ENCODE results near the gene CREB3L4. TPM values are rescaled to one million over a fixed set of nuclear protein-coding genes. Genes with fewer than 3 reads are reported as not detected.

CREB3L4 gene, protein sequence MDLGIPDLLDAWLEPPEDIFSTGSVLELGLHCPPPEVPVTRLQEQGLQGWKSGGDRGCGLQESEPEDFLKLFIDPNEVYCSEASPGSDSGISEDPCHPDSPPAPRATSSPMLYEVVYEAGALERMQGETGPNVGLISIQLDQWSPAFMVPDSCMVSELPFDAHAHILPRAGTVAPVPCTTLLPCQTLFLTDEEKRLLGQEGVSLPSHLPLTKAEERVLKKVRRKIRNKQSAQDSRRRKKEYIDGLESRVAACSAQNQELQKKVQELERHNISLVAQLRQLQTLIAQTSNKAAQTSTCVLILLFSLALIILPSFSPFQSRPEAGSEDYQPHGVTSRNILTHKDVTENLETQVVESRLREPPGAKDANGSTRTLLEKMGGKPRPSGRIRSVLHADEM
- total RNA-seq (26.2 TPM), polyA plus RNA-seq (17.7 TPM)
- long read RNA-seq, donor 1, result 0 reads
- long read RNA-seq, donor 2, partial matches to known transcripts, result 0 of 4 reads
- long read RNA-seq, donor 2, other reads (novel, unspliced or antisense), result 0 of 4 reads
- long read RNA-seq, donor 3, partial matches to known transcripts, result 24 of 26 reads
- long read RNA-seq, donor 3, other reads (novel, unspliced or antisense), result 0 of 26 reads
- long read RNA-seq, donor 4, partial matches to known transcripts, result 95 of 151 reads
- long read RNA-seq, donor 4, other reads (novel, unspliced or antisense), result 55 of 151 reads
- long read RNA-seq, donor 5, partial matches to known transcripts, result 0 of 5 reads
- long read RNA-seq, donor 5, other reads (novel, unspliced or antisense), result 0 of 5 reads
- long read RNA-seq, donor 6, partial matches to known transcripts, result 37 of 221 reads
- long read RNA-seq, donor 6, other reads (novel, unspliced or antisense), result 178 of 221 reads
- long read RNA-seq, donor 7, partial matches to known transcripts, result 10 of 12 reads
- long read RNA-seq, donor 7, other reads (novel, unspliced or antisense), result 0 of 12 reads
- long read RNA-seq, donor 8, partial matches to known transcripts, result 7 of 57 reads
- long read RNA-seq, donor 8, other reads (novel, unspliced or antisense), result 50 of 57 reads
- long read RNA-seq, donor 9, result 0 reads
- long read RNA-seq, donor 10, result 0 reads

DNA sequence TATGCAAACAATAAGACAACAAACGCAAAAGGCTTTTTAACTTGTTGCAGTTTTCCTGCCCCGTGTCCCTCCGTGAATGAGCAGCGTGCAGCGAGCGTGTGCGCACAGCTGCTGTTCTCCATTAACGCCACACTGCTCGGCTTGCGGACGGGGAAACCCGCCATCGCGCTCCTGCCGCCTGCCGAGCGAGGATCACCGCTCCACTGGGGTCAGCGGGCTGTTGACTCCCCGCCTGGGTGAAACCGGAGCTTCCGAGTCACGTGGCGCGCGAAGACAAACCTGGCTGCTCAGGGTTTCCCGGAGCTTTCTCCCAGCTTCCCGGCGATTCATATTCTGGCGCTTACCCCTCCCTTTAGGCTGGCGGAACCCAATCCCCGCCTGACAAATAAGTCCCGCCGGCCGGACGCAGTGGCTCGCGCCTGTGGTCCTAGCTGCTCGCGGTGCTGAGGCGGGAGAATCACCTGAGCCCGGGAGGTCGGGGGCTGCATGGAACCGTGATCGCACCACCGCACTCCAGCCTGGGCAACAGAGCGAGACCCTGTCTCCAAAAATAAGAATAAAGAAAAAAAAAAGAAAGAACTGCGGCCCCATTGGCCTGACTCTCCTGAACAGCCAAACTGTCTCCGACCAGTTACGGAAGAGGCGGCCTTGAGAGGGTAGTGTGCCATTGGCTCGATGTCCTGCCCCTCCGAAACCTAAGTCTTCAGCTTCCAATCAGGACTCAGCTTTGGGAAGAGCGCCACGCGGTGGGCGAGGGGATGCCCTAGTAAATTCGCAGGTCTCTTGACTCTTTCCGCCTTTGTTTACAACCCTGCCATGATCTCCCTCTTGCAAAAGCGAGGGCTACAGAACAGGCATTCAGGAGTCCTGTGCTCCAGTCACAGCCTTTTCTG, at the start of gene CREB3L4:
Gene CREB3L4, plus strand, starts transcription at position 796 of the 893 bp plus-strand sequence. CDS start 624 bp downstream, outside the sequence.
- Histone ChIP-seq H3K36me3 (ENCODE audit: control insufficient read depth in 2 of 2, insufficient read depth in 2 of 2, low read length in 1 of 2) (peaks cover under 1 to 3% of the 10 kb centered on the region in 2 donors), H3K27me3 (ENCODE audit: control insufficient read depth in 2 of 2, insufficient read depth in 1 of 2, low read length in 1 of 2) (no peaks in the 10 kb centered on the region), H3K9me3 (ENCODE audit: control insufficient read depth in 2 of 2, insufficient read depth in 1 of 2, low read length in 1 of 2) (no peaks in the 10 kb centered on the region), H3K27ac (ENCODE audit: low read depth in 1 of 2, low read length in 1 of 2) (peak within 1 kb of the TSS; percentile 95 to 97), H3K4me3 (ENCODE audit: low read length in 2 of 2) (peak within 1 kb of the TSS; percentile 85 to 89), H3K4me1 (ENCODE audit: control insufficient read depth in 2 of 2, insufficient read depth in 2 of 2, low read length in 2 of 2) (peaks cover 22 to 49% of the 10 kb centered on the region in 2 donors)
- peak; percentile 81 to 98 (median 93) for DNase-seq (ENCODE audit: low read depth in 6 of 9, low spot score in 9 of 9)
- WGBS, result under 1% methylated on average over 60 of the region's 60 CpGs

DNA sequence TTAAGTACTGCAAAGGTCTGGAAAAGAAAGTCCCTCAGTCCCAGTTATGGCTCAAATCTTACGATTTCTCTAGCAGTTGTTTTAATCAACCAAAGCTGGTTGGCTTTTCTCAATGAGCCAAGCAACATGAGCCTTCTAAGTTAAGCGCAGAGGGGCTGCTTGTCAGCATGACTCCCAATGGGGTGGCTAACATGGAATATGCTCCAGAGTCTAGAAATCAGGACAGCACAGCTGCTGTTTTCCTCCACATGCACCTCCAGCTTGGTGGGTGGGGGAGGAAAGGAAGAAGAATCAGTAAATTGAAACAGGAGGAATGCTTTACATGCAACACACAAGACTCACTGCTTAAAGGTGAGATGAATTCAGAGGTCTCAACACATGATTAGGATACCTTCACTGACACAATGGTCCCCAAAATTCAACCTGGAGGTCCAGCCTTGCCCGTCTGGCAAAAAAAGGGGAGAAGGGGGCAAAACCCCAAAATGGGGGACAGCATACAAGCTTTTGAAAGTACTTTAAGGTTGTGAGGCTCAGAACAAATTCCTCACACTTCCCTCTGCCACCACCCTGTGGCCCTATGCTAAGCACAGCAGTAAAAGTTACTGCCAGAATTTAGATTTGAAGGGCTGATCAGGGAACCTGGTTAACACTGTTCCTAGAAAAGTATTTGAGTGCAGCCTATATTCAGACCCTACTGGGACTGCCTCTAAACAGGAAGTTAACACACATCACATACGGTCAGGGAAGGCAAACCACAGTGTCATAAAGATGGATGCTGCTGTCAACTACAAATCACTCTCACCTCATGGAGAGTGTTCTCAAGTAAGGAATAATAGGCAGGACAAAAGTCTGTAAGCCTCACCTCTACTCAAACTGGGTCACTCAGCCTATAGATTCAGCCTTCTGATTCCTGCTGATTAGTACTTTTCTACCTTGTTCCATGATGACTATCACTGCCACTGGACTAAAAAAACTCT, 47.5 kb upstream of the CREB3L4 start:
- WGBS, result 52% methylated on average over 4 of the region's 4 CpGs
- H3K4me1 ChIP-seq (ENCODE audit: control insufficient read depth in 2 of 2, insufficient read depth in 2 of 2, low read length in 2 of 2), result peaks cover 28 to 36% of the 10 kb centered on the region in 2 donors
- peak overlapping the region; percentile 25 to 97 for H3K27ac ChIP-seq (ENCODE audit: low read depth in 1 of 2, low read length in 1 of 2)
- H3K36me3 ChIP-seq (ENCODE audit: control insufficient read depth in 2 of 2, insufficient read depth in 2 of 2, low read length in 1 of 2), result peaks cover 7 to 24% of the 10 kb centered on the region in 2 donors
- peak overlapping the region; percentile 83 to 89 for H3K4me3 ChIP-seq (ENCODE audit: low read length in 2 of 2)
- DNase-seq (ENCODE audit: low read depth in 6 of 9, low spot score in 9 of 9), result peak in 3 of 9 donors; percentile 33 to 57 (median 37)
- no peaks in the 10 kb centered on the region for H3K27me3 ChIP-seq (ENCODE audit: control insufficient read depth in 2 of 2, insufficient read depth in 1 of 2, low read length in 1 of 2)
- H3K9me3 ChIP-seq (ENCODE audit: control insufficient read depth in 2 of 2, insufficient read depth in 1 of 2, low read length in 1 of 2), result no peaks in the 10 kb centered on the region

DNA sequence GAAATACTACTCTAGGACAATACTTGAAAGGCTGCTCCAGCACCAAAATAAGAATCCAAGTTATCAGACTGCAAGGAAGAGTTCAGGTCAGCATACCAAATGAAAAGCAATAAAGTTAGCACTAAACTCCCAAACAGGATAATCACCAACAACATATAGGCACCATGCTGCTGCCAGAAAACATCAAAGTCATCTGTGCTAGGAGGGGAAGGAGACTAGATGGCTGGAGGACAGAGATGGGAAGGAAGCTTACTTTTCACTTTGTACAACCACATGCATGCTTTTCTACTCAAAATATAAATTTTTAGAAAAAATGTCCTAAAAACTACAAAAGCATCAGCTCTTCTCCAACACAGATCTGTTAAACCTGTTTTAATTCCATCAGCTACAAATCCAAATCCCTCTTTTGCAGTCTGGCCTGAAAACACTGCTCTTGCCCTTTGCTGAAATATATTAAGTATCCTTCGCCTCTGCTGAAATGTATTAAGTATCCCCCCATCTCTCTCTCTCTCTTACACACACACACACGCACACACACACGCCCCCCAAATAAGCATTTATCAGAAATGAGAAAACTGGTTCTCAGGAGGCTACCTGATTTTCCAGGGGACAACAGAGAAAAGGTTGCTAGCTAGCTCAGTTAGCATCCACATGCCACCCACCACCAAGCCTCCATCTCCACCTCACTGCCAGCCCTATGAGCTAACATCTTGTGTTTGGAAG, 46.5 kb upstream of the CREB3L4 start:
- H3K4me3 ChIP-seq (ENCODE audit: low read length in 2 of 2), result peak overlapping the region; percentile 83 to 89
- H3K27ac ChIP-seq (ENCODE audit: low read depth in 1 of 2, low read length in 1 of 2), result peak overlapping the region; percentile 60 to 97
- H3K27me3 ChIP-seq (ENCODE audit: control insufficient read depth in 2 of 2, insufficient read depth in 1 of 2, low read length in 1 of 2), result no peaks in the 10 kb centered on the region
- peaks cover 28 to 36% of the 10 kb centered on the region in 2 donors for H3K4me1 ChIP-seq (ENCODE audit: control insufficient read depth in 2 of 2, insufficient read depth in 2 of 2, low read length in 2 of 2)
- H3K9me3 ChIP-seq (ENCODE audit: control insufficient read depth in 2 of 2, insufficient read depth in 1 of 2, low read length in 1 of 2), result no peaks in the 10 kb centered on the region
- 42% methylated on average over 3 of the region's 3 CpGs for WGBS
- H3K36me3 ChIP-seq (ENCODE audit: control insufficient read depth in 2 of 2, insufficient read depth in 2 of 2, low read length in 1 of 2), result peaks cover 3 to 19% of the 10 kb centered on the region in 2 donors
- DNase-seq (ENCODE audit: low read depth in 6 of 9, low spot score in 9 of 9), result peak in 2 of 9 donors; percentile 9 to 16

DNA sequence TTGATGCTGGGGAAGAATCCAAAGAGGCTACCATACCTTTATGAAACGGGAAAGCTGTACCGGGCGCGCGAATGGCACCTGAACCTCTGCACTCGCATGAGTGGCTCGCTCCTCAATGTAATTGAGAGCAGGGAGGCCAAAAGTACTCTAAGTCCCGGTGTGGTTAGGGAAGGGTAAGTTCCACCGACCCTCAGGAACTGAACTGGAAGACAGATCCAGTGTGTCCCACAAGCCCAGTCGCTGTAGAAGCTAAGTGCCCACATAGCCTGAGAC, 46.0 kb upstream of the CREB3L4 start:
- Histone ChIP-seq H3K9me3 (ENCODE audit: control insufficient read depth in 2 of 2, insufficient read depth in 1 of 2, low read length in 1 of 2) (no peaks in the 10 kb centered on the region), H3K27ac (ENCODE audit: low read depth in 1 of 2, low read length in 1 of 2) (peak overlapping the region; percentile 81 to 97), H3K27me3 (ENCODE audit: control insufficient read depth in 2 of 2, insufficient read depth in 1 of 2, low read length in 1 of 2) (no peaks in the 10 kb centered on the region), H3K4me1 (ENCODE audit: control insufficient read depth in 2 of 2, insufficient read depth in 2 of 2, low read length in 2 of 2) (peaks cover 28 to 36% of the 10 kb centered on the region in 2 donors), H3K36me3 (ENCODE audit: control insufficient read depth in 2 of 2, insufficient read depth in 2 of 2, low read length in 1 of 2) (peaks cover 3 to 17% of the 10 kb centered on the region in 2 donors), H3K4me3 (ENCODE audit: low read length in 2 of 2) (peak overlapping the region; percentile 83 to 89)
- WGBS, result 4% methylated on average over 10 of the region's 10 CpGs
- peak in 1 of 9 donors; percentile 8 for DNase-seq (ENCODE audit: low read depth in 6 of 9, low spot score in 9 of 9)

DNA sequence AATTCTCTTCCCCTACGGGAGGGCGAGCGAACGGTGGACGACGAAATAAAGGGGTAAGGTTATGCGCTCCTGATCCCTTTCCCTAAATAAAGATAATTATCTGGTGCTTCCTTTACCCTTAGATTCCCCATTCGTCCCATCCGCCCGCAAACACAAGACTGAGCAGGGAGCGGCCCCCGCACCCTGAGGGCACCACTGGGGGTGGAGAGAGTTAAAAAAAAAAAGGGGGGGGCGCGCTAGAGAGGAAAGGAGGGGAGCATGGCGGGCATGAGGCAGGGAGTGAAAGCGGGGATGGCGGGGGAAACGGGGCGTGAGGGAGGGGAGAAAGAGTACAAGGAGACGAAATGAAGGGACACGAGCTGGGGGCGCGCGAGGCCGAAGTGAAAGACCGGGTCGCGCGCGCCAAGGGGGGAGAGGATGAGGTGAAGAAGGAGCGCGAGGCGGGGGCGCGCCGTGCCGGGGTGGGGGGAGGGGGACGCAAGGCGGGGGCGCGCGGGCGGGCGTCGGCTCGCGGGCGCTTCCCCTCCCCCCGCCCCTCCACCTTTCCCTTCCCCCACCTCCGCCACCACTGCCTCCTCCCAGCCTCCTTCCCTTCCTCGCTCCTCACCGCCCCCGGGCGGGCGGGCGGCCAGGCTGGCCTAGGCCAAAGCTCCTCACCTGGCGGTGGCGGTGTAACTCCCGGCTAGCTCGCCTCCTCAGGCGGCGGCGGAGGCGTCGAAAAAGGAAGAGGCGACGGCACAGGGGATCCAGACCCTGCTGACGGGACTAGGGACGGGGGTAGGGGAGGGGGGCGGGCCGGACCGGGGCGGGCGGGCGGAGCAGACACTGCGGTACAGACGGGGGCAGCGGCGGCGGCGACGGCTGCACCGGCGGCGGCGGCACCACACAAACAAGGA, 45.4 kb upstream of the CREB3L4 start:
- H3K4me1 ChIP-seq (ENCODE audit: control insufficient read depth in 2 of 2, insufficient read depth in 2 of 2, low read length in 2 of 2), result peaks cover 28 to 36% of the 10 kb centered on the region in 2 donors
- WGBS, result under 1% methylated on average over 83 of the region's 86 CpGs
- H3K36me3 ChIP-seq (ENCODE audit: control insufficient read depth in 2 of 2, insufficient read depth in 2 of 2, low read length in 1 of 2), result peaks cover 3 to 17% of the 10 kb centered on the region in 2 donors
- peak overlapping the region; percentile 83 to 89 for H3K4me3 ChIP-seq (ENCODE audit: low read length in 2 of 2)
- peak in 7 of 9 donors; percentile 27 to 90 (median 73) for DNase-seq (ENCODE audit: low read depth in 6 of 9, low spot score in 9 of 9)
- peak overlapping the region; percentile 97 to 98 for H3K27ac ChIP-seq (ENCODE audit: low read depth in 1 of 2, low read length in 1 of 2)
- H3K27me3 ChIP-seq (ENCODE audit: control insufficient read depth in 2 of 2, insufficient read depth in 1 of 2, low read length in 1 of 2), result no peaks in the 10 kb centered on the region
- no peaks in the 10 kb centered on the region for H3K9me3 ChIP-seq (ENCODE audit: control insufficient read depth in 2 of 2, insufficient read depth in 1 of 2, low read length in 1 of 2)

DNA sequence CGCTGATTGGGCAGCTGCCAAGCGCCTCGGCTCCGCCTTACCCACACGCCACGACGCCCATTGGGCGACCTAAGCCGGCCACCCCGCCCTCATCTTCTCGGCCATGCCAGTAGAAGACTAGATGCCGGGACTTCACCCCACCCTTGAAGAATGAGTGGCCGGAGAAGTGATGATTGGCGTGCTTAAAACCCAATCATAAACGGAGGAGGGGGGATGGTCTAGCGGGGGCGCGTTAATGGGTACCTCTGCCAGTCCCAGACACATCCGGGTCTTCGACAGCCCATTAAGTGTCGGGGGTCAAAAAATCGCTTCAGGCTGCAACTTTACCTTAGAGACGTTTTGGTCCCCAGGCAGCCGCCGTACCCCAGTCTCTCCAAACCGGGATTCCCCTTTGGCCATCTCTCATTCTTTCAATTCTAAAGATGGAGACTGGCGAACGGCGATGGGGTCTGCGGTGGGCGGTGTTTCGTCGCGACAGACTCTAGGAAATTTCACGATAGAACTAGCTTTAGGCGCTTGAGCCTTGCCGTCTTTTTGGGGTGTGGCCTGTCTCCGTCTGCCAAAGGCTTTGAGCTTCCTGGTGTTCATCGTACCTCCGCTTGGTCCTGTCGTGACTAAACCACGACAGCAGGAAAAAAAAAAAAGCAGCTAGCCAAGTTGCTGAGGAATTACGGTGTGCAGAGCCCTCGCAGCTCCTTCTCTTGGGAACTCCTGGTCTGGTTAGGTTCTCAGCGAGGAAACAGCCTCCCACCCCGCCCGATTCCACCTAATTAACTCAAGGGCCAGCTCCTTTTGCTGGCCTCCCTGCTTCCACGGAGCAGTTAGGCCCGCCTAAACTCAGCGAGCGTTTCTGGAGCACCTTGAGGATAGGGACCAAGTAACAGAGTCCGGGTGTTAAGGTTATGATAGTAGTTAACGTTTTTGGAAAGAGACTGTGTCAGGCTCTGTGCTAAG, 44.5 kb upstream of the CREB3L4 start, which contains the start of gene GATAD2B:
Gene GATAD2B, minus strand, starts transcription at position 1 of the 954 bp plus-strand sequence. CDS start 94,625 bp downstream, outside the sequence.
- H3K27me3 ChIP-seq (ENCODE audit: control insufficient read depth in 2 of 2, insufficient read depth in 1 of 2, low read length in 1 of 2), result no peaks in the 10 kb centered on the region
- WGBS, result under 1% methylated on average over 53 of the region's 53 CpGs
- H3K9me3 ChIP-seq (ENCODE audit: control insufficient read depth in 2 of 2, insufficient read depth in 1 of 2, low read length in 1 of 2), result no peaks in the 10 kb centered on the region
- H3K4me1 ChIP-seq (ENCODE audit: control insufficient read depth in 2 of 2, insufficient read depth in 2 of 2, low read length in 2 of 2), result peaks cover 28 to 36% of the 10 kb centered on the region in 2 donors
- peak within 1 kb of the TSS; percentile 97 to 98 for H3K27ac ChIP-seq (ENCODE audit: low read depth in 1 of 2, low read length in 1 of 2)
- H3K36me3 ChIP-seq (ENCODE audit: control insufficient read depth in 2 of 2, insufficient read depth in 2 of 2, low read length in 1 of 2), result peaks cover 0 to 12% of the 10 kb centered on the region in 2 donors
- peak; percentile 99 to 100 (median 100) for DNase-seq (ENCODE audit: low read depth in 6 of 9, low spot score in 9 of 9)
- peak within 1 kb of the TSS; percentile 83 to 89 for H3K4me3 ChIP-seq (ENCODE audit: low read length in 2 of 2)

Data from thymus (tissue), 14 donors.